ENCODE results near the gene JAZF1.

Gene JAZF1

GRCh38 chr7:28165961-28166955 lies 14.3 kb downstream of the JAZF1 start:
- no peak for DNase-seq (ENCODE audit: low read depth in 2 of 2)

GRCh38 chr7:28165261-28165660 lies 15.3 kb downstream of the JAZF1 start:
- no peak for DNase-seq (ENCODE audit: low read depth in 2 of 2)

GRCh38 chr7:28163949-28164348 lies 16.6 kb downstream of the JAZF1 start:
- no peak for DNase-seq (ENCODE audit: low read depth in 2 of 2)

- DNase-seq (ENCODE audit: low read depth in 2 of 2) = no peak
Measured at GRCh38 chr7:28161331-28161730, 19.3 kb downstream of the JAZF1 start.

GRCh38 chr7:28160551-28160991 lies 20.0 kb downstream of the JAZF1 start:
- DNase-seq (ENCODE audit: low read depth in 2 of 2) = no peak

- no peak for DNase-seq (ENCODE audit: low read depth in 2 of 2)
Measured at GRCh38 chr7:28157831-28158416, 22.7 kb downstream of the JAZF1 start.

GRCh38 chr7:28157076-28157745 lies 23.4 kb downstream of the JAZF1 start:
- no peak for DNase-seq (ENCODE audit: low read depth in 2 of 2)

- no peak for DNase-seq (ENCODE audit: low read depth in 2 of 2)
Measured at GRCh38 chr7:28156401-28156800, 24.2 kb downstream of the JAZF1 start.

- DNase-seq (ENCODE audit: low read depth in 2 of 2) = no peak
Measured at GRCh38 chr7:28155964-28156363, 24.6 kb downstream of the JAZF1 start.

- DNase-seq (ENCODE audit: low read depth in 2 of 2) = no peak
Measured at GRCh38 chr7:28155019-28155660, 25.5 kb downstream of the JAZF1 start.

GRCh38 chr7:28152594-28152993 lies 28.0 kb downstream of the JAZF1 start:
- DNase-seq (ENCODE audit: low read depth in 2 of 2) = no peak

- no peak for DNase-seq (ENCODE audit: low read depth in 2 of 2)
Measured at GRCh38 chr7:28151965-28152364, 28.6 kb downstream of the JAZF1 start.

- no peak for DNase-seq (ENCODE audit: low read depth in 2 of 2)
Measured at GRCh38 chr7:28149291-28150101, 31.1 kb downstream of the JAZF1 start.

GRCh38 chr7:28145931-28146330 lies 34.7 kb downstream of the JAZF1 start:
- DNase-seq (ENCODE audit: low read depth in 2 of 2) = no peak

- DNase-seq (ENCODE audit: low read depth in 2 of 2) = no peak
Measured at GRCh38 chr7:28145090-28145626, 35.4 kb downstream of the JAZF1 start.

- no peak for DNase-seq (ENCODE audit: low read depth in 2 of 2)
Measured at GRCh38 chr7:28144266-28144665, 36.3 kb downstream of the JAZF1 start.

GRCh38 chr7:28142650-28143049 lies 37.9 kb downstream of the JAZF1 start:
- no peak for DNase-seq (ENCODE audit: low read depth in 2 of 2)

GRCh38 chr7:28140979-28141378 lies 39.6 kb downstream of the JAZF1 start:
- DNase-seq (ENCODE audit: low read depth in 2 of 2) = no peak

- no peak for DNase-seq (ENCODE audit: low read depth in 2 of 2)
Measured at GRCh38 chr7:28138837-28139236, 41.8 kb downstream of the JAZF1 start.

- no peak for DNase-seq (ENCODE audit: low read depth in 2 of 2)
Measured at GRCh38 chr7:28137463-28137862, 43.1 kb downstream of the JAZF1 start.

GRCh38 chr7:28136885-28137284 lies 43.7 kb downstream of the JAZF1 start:
- DNase-seq (ENCODE audit: low read depth in 2 of 2) = no peak

All from stimulated activated CD4-positive, alpha-beta T cell treated with anti-CD3 and anti-CD28 coated beads, Interleukin-1b, Interleukin-23, amount 100 ng/mL, for 1 hour (primary cell).